MM.1S (cell line): ENCODE measurements around the gene AP2A1.

Experiments
- DNase-seq: peaks from one replicate; pipeline ENCODE4 v3.0.0-alpha.2; 2015
- H2AFZ ChIP-seq: fragments of 300-600 bp; sonication (generic); 2 replicates; pipeline ENCODE4 v1.6.0; 2016; ENCODE audit warnings: antibody characterized with exemption, low read length
- H3F3A ChIP-seq: fragments of 300-600 bp; sonication (generic); 2 replicates; pipeline ENCODE4 v1.6.1; 2016; ENCODE audit warnings: mild to moderate bottlenecking, antibody characterized with exemption, low read length, moderate library complexity, mixed read lengths; ENCODE audit not compliant: insufficient read depth
- H3K27ac ChIP-seq: fragments of 300-600 bp; sonication (generic); 2 replicates; pipeline ENCODE4 v1.5.1; 2016; ENCODE audit warnings: mild to moderate bottlenecking, low read length
- H3K27me3 ChIP-seq: fragments of 300-600 bp; sonication (generic); replicated peaks from 2 replicates; pipeline ENCODE4 v1.6.0; 2016; ENCODE audit warnings: low read length; ENCODE audit not compliant: insufficient read depth
- H3K36me3 ChIP-seq: fragments of 300-600 bp; sonication (generic); replicated peaks from 2 replicates; pipeline ENCODE4 v1.6.1; 2016; ENCODE audit warnings: mild to moderate bottlenecking, low read length, mixed read lengths; ENCODE audit not compliant: insufficient read depth
- H3K4me1 ChIP-seq: fragments of 300-600 bp; sonication (generic); 2 replicates; pipeline ENCODE4 v1.6.1; 2016; ENCODE audit warnings: low read length, mixed read lengths
- H3K4me2 ChIP-seq: fragments of 300-600 bp; sonication (generic); 2 replicates; pipeline ENCODE4 v1.6.0; 2016; ENCODE audit warnings: low read depth, low read length
- H3K4me3 ChIP-seq: fragments of 300-600 bp; sonication (generic); 2 replicates; pipeline ENCODE4 v1.5.1; 2016; ENCODE audit warnings: low read length, mixed read lengths
- H3K79me2 ChIP-seq: fragments of 300-600 bp; sonication (generic); 2 replicates; pipeline ENCODE4 v1.6.1; 2016; ENCODE audit warnings: mixed run types, low read length, mixed read lengths
- H3K9ac ChIP-seq: fragments of 300-600 bp; sonication (generic); 2 replicates; pipeline ENCODE4 v1.6.1; 2016; ENCODE audit warnings: low read length, mixed read lengths
- H3K9me2 ChIP-seq: fragments of 300-600 bp; sonication (generic); replicated peaks from 2 replicates; pipeline ENCODE4 v1.6.1; 2016; ENCODE audit warnings: mild to moderate bottlenecking, low read length, mixed read lengths; ENCODE audit not compliant: insufficient read depth
- H3K9me3 ChIP-seq: fragments of 300-600 bp; sonication (generic); replicated peaks from 2 replicates; pipeline ENCODE4 v1.6.1; 2016; ENCODE audit warnings: mild to moderate bottlenecking, low read length, mixed read lengths; ENCODE audit not compliant: insufficient read depth
- H4K20me1 ChIP-seq: fragments of 300-600 bp; sonication (generic); 2 replicates; pipeline ENCODE4 v1.6.1; 2016; ENCODE audit warnings: mild to moderate bottlenecking, low read length, moderate library complexity, mixed read lengths; ENCODE audit not compliant: insufficient read depth
- EZH2 ChIP-seq: fragments of 300-600 bp; sonication (generic); optimal IDR thresholded peaks from 2 replicates; pipeline ENCODE3; 2017; ENCODE audit warnings: low read depth, mild to moderate bottlenecking, antibody characterized with exemption, low read length, mixed read lengths
- EZH2phosphoT487 ChIP-seq: fragments of 300-600 bp; sonication (generic); IDR thresholded peaks from 2 replicates; pipeline ENCODE4 v1.6.1; 2018; ENCODE audit warnings: antibody characterized with exemption, low read length
- TF ChIP-seq, protein P1 (sequence below): fragments of 300-600 bp; sonication (generic); IDR thresholded peaks from 2 replicates; pipeline ENCODE4 v1.5.1; 2016; ENCODE audit warnings: antibody characterized with exemption, low read length, mixed read lengths

AP2A1 gene

DNA sequence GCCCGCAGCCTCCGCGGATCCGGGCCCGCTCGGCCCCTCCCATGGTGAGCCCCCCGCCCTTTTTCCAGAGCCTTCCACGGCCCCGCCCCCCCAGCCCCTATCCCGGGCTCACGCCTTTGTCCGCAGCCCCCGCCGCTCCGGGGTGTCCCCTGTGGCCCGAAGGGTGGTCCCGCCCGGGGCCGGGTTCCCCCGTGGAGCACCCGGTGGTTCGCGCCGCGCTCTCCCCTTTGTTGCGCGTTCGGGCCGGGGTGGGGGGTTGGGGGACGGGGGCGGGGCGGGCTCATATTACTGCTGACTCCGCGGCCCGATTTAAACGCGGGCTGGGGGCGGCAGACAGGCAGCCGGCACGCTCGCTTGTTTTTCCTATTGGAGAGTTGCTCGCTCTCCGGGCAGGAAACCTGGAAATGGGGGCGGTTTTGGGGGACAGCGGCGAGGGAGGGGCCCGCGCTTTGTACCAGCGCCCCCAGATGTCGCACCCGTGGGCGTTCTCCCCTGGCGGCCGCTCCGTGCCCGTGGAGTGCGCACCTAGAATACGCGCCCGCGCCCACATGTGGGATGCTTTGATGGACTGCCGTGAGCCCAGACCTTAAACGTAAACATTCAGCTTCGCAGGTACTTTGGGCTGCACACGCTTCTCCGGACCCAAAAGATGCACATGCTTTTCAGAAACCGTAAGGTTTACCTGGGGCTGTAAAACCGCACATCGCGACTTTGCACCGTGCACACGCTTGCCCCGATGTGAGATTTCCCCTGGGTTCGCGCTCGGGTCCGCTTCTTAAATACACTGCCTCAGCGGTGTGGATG is 84.9 kb downstream of the AP2A1 start:
- peak overlapping the region; percentile 86 for H3K4me2 ChIP-seq
- peaks cover 19% of the 10 kb centered on the region for H3F3A ChIP-seq
- H3K79me2 ChIP-seq: peaks cover 32% of the 10 kb centered on the region
- no peaks in the 10 kb centered on the region; the same call in 1 of the 2 replicates for H4K20me1 ChIP-seq
- no peaks in the 10 kb centered on the region for H3K27me3 ChIP-seq
- no peak overlapping the region for H2AFZ ChIP-seq
- TF ChIP-seq EZH2: no peak
- TF ChIP-seq, protein P1, sequence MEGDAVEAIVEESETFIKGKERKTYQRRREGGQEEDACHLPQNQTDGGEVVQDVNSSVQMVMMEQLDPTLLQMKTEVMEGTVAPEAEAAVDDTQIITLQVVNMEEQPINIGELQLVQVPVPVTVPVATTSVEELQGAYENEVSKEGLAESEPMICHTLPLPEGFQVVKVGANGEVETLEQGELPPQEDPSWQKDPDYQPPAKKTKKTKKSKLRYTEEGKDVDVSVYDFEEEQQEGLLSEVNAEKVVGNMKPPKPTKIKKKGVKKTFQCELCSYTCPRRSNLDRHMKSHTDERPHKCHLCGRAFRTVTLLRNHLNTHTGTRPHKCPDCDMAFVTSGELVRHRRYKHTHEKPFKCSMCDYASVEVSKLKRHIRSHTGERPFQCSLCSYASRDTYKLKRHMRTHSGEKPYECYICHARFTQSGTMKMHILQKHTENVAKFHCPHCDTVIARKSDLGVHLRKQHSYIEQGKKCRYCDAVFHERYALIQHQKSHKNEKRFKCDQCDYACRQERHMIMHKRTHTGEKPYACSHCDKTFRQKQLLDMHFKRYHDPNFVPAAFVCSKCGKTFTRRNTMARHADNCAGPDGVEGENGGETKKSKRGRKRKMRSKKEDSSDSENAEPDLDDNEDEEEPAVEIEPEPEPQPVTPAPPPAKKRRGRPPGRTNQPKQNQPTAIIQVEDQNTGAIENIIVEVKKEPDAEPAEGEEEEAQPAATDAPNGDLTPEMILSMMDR: no peak
- TF ChIP-seq EZH2phosphoT487: no peak
- peak; percentile 28 for DNase-seq
- no peaks in the 10 kb centered on the region for H3K9me2 ChIP-seq
- no peaks in the 10 kb centered on the region for H3K36me3 ChIP-seq
- H3K27ac ChIP-seq: no peak overlapping the region
- H3K4me3 ChIP-seq: peak overlapping the region; percentile 66
- H3K4me1 ChIP-seq: peaks cover 15% of the 10 kb centered on the region
- H3K9me3 ChIP-seq: no peaks in the 10 kb centered on the region
- H3K9ac ChIP-seq: peak overlapping the region; percentile 47; the same call in 1 of the 2 replicates

DNA sequence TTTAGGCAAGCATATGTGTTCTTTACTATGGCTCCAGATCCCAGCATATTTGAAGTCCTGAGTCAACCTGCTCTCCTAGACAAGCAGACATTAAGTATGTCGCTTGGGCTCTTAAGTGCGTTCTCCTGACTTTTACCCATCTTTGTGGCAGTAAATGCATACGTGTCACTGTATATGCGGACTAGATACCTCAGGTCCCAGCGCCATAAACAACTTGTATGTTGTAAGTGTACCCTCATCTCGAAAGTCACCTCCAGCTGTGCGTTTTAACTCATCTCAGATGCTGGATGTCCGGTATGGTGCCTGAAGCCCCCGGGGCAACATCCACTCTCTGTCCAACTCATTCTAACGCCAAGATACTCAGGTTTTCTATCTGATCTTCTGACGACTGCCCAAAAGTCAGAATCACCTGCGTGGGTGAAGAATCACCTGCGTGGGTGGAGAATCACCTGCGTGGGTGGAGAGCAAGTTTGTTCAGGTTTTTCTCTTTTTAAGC is 85.9 kb downstream of the AP2A1 start:
- no peak for TF ChIP-seq EZH2
- no peak for TF ChIP-seq EZH2phosphoT487
- TF ChIP-seq, protein P1: no peak
- Histone ChIP-seq H4K20me1 (no peaks in the 10 kb centered on the region; the same call in 1 of the 2 replicates), H3K27ac (no peak overlapping the region), H3K79me2 (peaks cover 32% of the 10 kb centered on the region), H3K4me1 (peaks cover 15% of the 10 kb centered on the region), H3K27me3 (no peaks in the 10 kb centered on the region), H3K9me3 (no peaks in the 10 kb centered on the region), H3K4me2 (peak overlapping the region; percentile 86), H3F3A (peaks cover 19% of the 10 kb centered on the region), H3K9ac (no peak overlapping the region), H2AFZ (no peak overlapping the region), H3K9me2 (no peaks in the 10 kb centered on the region), H3K36me3 (no peaks in the 10 kb centered on the region), H3K4me3 (peak overlapping the region; percentile 66; the same call in 1 of the 2 replicates)
- DNase-seq: no peak

DNA sequence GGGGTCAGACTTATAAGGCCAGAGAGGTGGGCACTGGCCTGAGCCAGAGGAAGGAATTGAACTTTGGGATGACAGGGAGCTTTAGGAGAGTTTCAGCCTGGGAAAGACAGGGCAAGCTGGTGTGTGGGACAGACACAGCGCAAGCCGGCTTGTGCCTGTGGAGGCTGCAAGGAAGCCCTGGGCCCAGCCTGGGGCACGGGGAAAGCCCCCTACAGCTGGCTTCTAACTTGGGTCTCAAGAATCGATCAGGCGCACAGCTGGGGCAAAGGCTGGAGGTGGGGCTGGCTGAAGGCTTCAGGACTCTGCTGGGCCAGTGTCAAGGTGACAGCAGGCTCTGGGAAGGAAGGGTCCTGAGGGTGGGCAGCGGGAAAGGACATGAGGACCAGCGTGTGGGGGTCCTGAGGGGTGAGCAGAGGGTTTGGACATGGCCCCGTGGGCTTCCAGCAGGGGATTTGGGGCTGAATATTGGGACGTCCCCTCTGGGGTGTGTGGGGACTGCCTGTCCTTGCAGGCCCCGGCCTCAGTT is 87.1 kb downstream of the AP2A1 start:
- Histone ChIP-seq H3K27me3 (no peaks in the 10 kb centered on the region), H3K9me3 (no peaks in the 10 kb centered on the region), H3K9me2 (no peaks in the 10 kb centered on the region), H3K4me3 (no peak overlapping the region), H3K36me3 (no peaks in the 10 kb centered on the region), H2AFZ (no peak overlapping the region), H3F3A (peaks cover 19% of the 10 kb centered on the region), H3K4me1 (peaks cover 15% of the 10 kb centered on the region), H3K4me2 (no peak overlapping the region), H3K27ac (no peak overlapping the region), H4K20me1 (no peaks in the 10 kb centered on the region; the same call in 1 of the 2 replicates), H3K9ac (no peak overlapping the region), H3K79me2 (peaks cover 32% of the 10 kb centered on the region)
- TF ChIP-seq EZH2phosphoT487 (no peak), EZH2 (no peak)
- TF ChIP-seq, protein P1: no peak
- DNase-seq: no peak
